Heart left ventricle (tissue), 16 donors: ENCODE measurements around the gene CLK1. TPM values are rescaled to one million over a fixed set of nuclear protein-coding genes. Genes with fewer than 3 reads are reported as not detected.

Source experiments
- ATAC-seq, 4 donors: fragments of 200-7000 bp; cut with Tn5 transposase; one replicate each; pipeline ENCODE4 v1.9.1; 2020 to 2022; ENCODE audit warnings: moderate library complexity in 4 of 4, mild to moderate bottlenecking in 3 of 4, moderate number of reproducible peaks in 1 of 4
- DNase-seq, 5 donors: peaks; one replicate each; pipeline ENCODE4 v3.0.0-alpha.2; 2020
- H3K27ac ChIP-seq, 12 donors: fragments of 200-600 bp; sonication (generic) in 4 of 12; one replicate each; pipeline versions ENCODE4 v1.5.0 to v1.8.0; 2016 to 2022; ENCODE audit warnings: mild to moderate bottlenecking in 2 of 12
- H3K27me3 ChIP-seq, 9 donors: fragments of 200-600 bp; sonication (generic) in 2 of 9; one replicate each; pipeline versions ENCODE4 v1.5.1 to v1.8.0; 2016 to 2022; ENCODE audit warnings: mild to moderate bottlenecking in 3 of 9
- H3K36me3 ChIP-seq, 9 donors: fragments of 200-600 bp; sonication (generic) in 2 of 9; one replicate each; pipeline versions ENCODE4 v1.5.0 to v1.8.0; 2018 to 2022; ENCODE audit warnings: mild to moderate bottlenecking in 2 of 9
- H3K4me1 ChIP-seq, 12 donors: fragments of 200-600 bp; sonication (generic) in 4 of 12; one replicate each; pipeline versions ENCODE4 v1.5.0 to v1.8.0; 2016 to 2022; ENCODE audit warnings: mild to moderate bottlenecking in 3 of 12
- H3K4me3 ChIP-seq, 12 donors: fragments of 200-600 bp; sonication (generic) in 4 of 12; one replicate each; pipeline versions ENCODE4 v1.5.0 to v1.8.0; 2017 to 2022; ENCODE audit warnings: mild to moderate bottlenecking in 9 of 12, moderate library complexity in 4 of 12
- H3K9me3 ChIP-seq, 12 donors: fragments of 200-600 bp; sonication (generic) in 4 of 12; one replicate each; pipeline versions ENCODE4 v1.5.0 to v1.8.0; 2016 to 2022; ENCODE audit warnings: mild to moderate bottlenecking in 1 of 12
- CTCF ChIP-seq, 12 donors: fragments of 200-600 bp; sonication (generic) in 4 of 12; IDR thresholded peaks; one replicate each; pipeline versions ENCODE4 v1.5.0 to v1.8.0; 2018 to 2022; ENCODE audit warnings: antibody characterized with exemption in 12 of 12, mild to moderate bottlenecking in 5 of 12
- POLR2A ChIP-seq, 2 donors: fragments of 450-650 bp; IDR thresholded peaks; one replicate each; pipeline ENCODE4 v1.6.1; 2017; ENCODE audit warnings: antibody characterized with exemption in 2 of 2, mild to moderate bottlenecking in 2 of 2, moderate library complexity in 2 of 2
- WGBS, 4 donors: extraction: QIAGEN DNeasy Blood & Tissue Kit in 2 of 4; methylation state at CpG; one replicate each; pipeline versions ENCODE4 v1.1.5 to v1.1.7; 2013 to 2018; 5-methylcytosine and 5-hydroxymethylcytosine counted together
- intact Hi-C, 10 donors: fragments of 100-400 bp; cut with DNase I; formaldehyde crosslinking; loops; one replicate each; pipeline versions ENCODE4 v1.11.1 to v1.14.2; 2022
- polyA plus RNA-seq, 2 donors: library from polyadenylated mRNA; stranded (reverse); fragments of 200-250 nt; gene quantifications; one replicate each; pipeline ENCODE4 v1.2.3, GENCODE V29; 2013
- total RNA-seq, 9 donors: library from RNA; depleted of rRNA in 2 of 9; stranded (reverse); fragments of >200 nt in 2 of 9; fragmentation: NEBNext Ultra II Directional in 3 of 9; extraction: Animal tissue kit (Norgen Biotek cat#: 25700) in 3 of 9; gene quantifications; one replicate each; pipeline versions ENCODE4 v1.1.0 to v1.2.4, GENCODE V29; 2016 to 2023
- donor health status: ischemic (EF 13 %, LVEDD 7.1; RV severe dilation, severe dysfunction).
- donor health status: healthy with polysubstance abuse.
- donor health status: DM: no; HTN: yes; CAD: no.
- donor health status: DM: no; HTN: no; CAD: no.
- donor health status: ischemic (EF 25% LVEDD 6.9; RV normal size, moderate dysfunction).
- donor health status: ischemic (EF 25% LVEDD 5.7; RV mildly dilated, moderate dysfunction).
- donor health status: healthy.
- donor health status: DM: yes; HTN: yes; CAD: no.
- donor health status: ischemic (EF 35%, LVEDD 5.7; RV mildly dilated, moderate dysfunction).
- donor health status: nonischemic (EF 11% LVEDD 7.7; RV severe dilation, severe dysfunction).
- donor health status: DM: yes; HTN: yes; CAD: no.
- donor health status: PGD.
- donor health status: ischemic (EF 29% LVEDD 5.4; RV normal size, mild dysfunction).
- donor health status: nonischemic (EF 23%, LVEDD 6.1; RV moderate dilation, normal function).

CLK1 gene
- total and polyA plus RNA-seq, 11 donors, result 25.4 to 235 (median 39.0) TPM

GRCh38 chr2:200809506-200810251 is 54.8 kb downstream of the CLK1 start:
- peaks cover 6 to 33% (median 27%) of the 10 kb centered on the region in 12 donors for H3K4me1 ChIP-seq
- DNase-seq (no peak), ATAC-seq (no peak)
- TF ChIP-seq CTCF (IDR thresholded peaks at IDR 0.05) (no peak), POLR2A (IDR thresholded peaks at IDR 0.05) (no peak)
- intact Hi-C loops, result loop anchor here in 7 of 10 donors (2.0 to 5.0 kb wide), 5 partner anchors 53 to 897 kb away; partner anchors contain the start of genes CLK1 (in 3 of the 7), C2orf69 (in 1 of the 7), NIF3L1 (in 1 of the 7) and PPIL3 (in 1 of the 7)
- peaks cover 0 to 17% (median 15%) of the 10 kb centered on the region in 9 donors for H3K36me3 ChIP-seq
- no peaks in the 10 kb centered on the region for H3K9me3 ChIP-seq
- no peak overlapping the region for H3K4me3 ChIP-seq
- WGBS, 4 donors, result 87 to 89% (median 88%) methylated on average over 7 of the region's 7 CpGs
- peak overlapping the region; percentile 7 to 99 (median 98) for H3K27ac ChIP-seq
- no peaks in the 10 kb centered on the region for H3K27me3 ChIP-seq

Other genes starting within 250 kb of the CLK1 start
- 100 to 1,000 TPM in 2 of 9 donors, 10 to 100 TPM in 7; 60.0 to 147 (median 87.3) TPM for gene BZW1, start 52.7 kb downstream of the CLK1 start, total RNA-seq
- 100 to 1,000 TPM in 1 of 2 donors, 10 to 100 TPM in 1; 10.7 to 111 TPM for gene BZW1, start 52.7 kb downstream of the CLK1 start, polyA plus RNA-seq
- 10 to 100 TPM; 11.3 to 27.7 (median 22.2) TPM for gene PPIL3, start 24.4 kb upstream of the CLK1 start, total RNA-seq
- 10 to 100 TPM; 12.3 to 20.8 TPM for gene PPIL3, start 24.4 kb upstream of the CLK1 start, polyA plus RNA-seq
- 10 to 100 TPM; 16.6 to 27.1 (median 21.6) TPM for gene NIF3L1, start 24.7 kb upstream of the CLK1 start, total RNA-seq
- gene NIF3L1, start 24.7 kb upstream of the CLK1 start, polyA plus RNA-seq, result 10 to 100 TPM; 12.0 to 43.3 TPM
- 10 to 100 TPM in 8 of 9 donors, 1 to 10 TPM in 1; 6.7 to 38.0 (median 24.0) TPM for gene ORC2, start 99.0 kb upstream of the CLK1 start, total RNA-seq
- 1 to 10 TPM; 7.7 to 8.9 TPM for gene ORC2, start 99.0 kb upstream of the CLK1 start, polyA plus RNA-seq
- 10 to 100 TPM in 5 of 9 donors, 1 to 10 TPM in 4; 5.8 to 16.3 (median 12.1) TPM for gene HYCC2, start 207.0 kb upstream of the CLK1 start, total RNA-seq
- 1 to 10 TPM; 3.7 to 5.5 TPM for gene HYCC2, start 207.0 kb upstream of the CLK1 start, polyA plus RNA-seq
- gene NDUFB3, start 207.3 kb upstream of the CLK1 start, total RNA-seq, result 100 to 1,000 TPM; 197 to 496 (median 348) TPM
- gene NDUFB3, start 207.3 kb upstream of the CLK1 start, polyA plus RNA-seq, result 100 to 1,000 TPM; 210 to 424 TPM